Lower leg skin (tissue), 4 donors: ENCODE data around the gene FAM187B. TPM values are rescaled to one million over a fixed set of nuclear protein-coding genes. Genes with fewer than 3 reads are reported as not detected.

Experiments used
- DNase-seq, 2 donors: peaks; one replicate each; pipeline ENCODE4 v3.0.0-alpha.2; 2019; ENCODE audit warnings: low spot score in 2 of 2
- H3K4me3 ChIP-seq: fragments of 200-600 bp; sonication (generic); 2 replicates; pipeline ENCODE4 v1.5.1; 2017; ENCODE audit warnings: mild to moderate bottlenecking, low read depth; ENCODE audit not compliant: poor library complexity, severe bottlenecking
- CTCF ChIP-seq, 3 donors: fragments of 450-650 bp; IDR thresholded peaks; one replicate each; pipeline ENCODE4 v1.5.1; 2016; ENCODE audit warnings: antibody characterized with exemption in 3 of 3, mild to moderate bottlenecking in 3 of 3, moderate library complexity in 2 of 3
- POLR2A ChIP-seq, 2 donors: fragments of 450-650 bp; IDR thresholded peaks; one replicate each; pipeline ENCODE4 v1.6.1; 2016 to 2017; ENCODE audit warnings: antibody characterized with exemption in 2 of 2, mild to moderate bottlenecking in 1 of 2, moderate library complexity in 1 of 2
- WGBS, 2 donors: methylation state at CpG; one replicate each; pipeline ENCODE4 v1.1.5; 2018; 5-methylcytosine and 5-hydroxymethylcytosine counted together
- intact Hi-C: fragments of 100-400 bp; cut with DNase I; formaldehyde crosslinking; loops from one replicate; pipeline ENCODE4 v1.15.0; 2023; ENCODE audit warnings: low total_unique reads
- total RNA-seq, 4 donors: library from RNA; depleted of rRNA; stranded (reverse); fragments of >200 nt; gene quantifications; one replicate each; pipeline ENCODE4 v1.1.0, GENCODE V29; 2016

FAM187B gene
- total RNA-seq, 4 donors from 2014 or later = not detected

- TF ChIP-seq CTCF (IDR thresholded peaks at IDR 0.05) = no peak
- intact Hi-C loops = no loop called here
- 6 to 10% methylated on average over 39 of the region's 39 CpGs for WGBS, 2 donors
- peak overlapping the region; percentile 73 for H3K4me3 ChIP-seq
- peak; percentile 19 to 85 for DNase-seq
These were observed 20.8 kb upstream of the FAM187B start for GRCh38 chr19:35249146-35249847.

GRCh38 chr19:35248310-35249145, 20.0 kb upstream of the FAM187B start, which contains the start of gene LSR:
Gene LSR, plus strand, starts transcription at chr19:35249002. Its CDS starts 21 bp downstream, at chr19:35249023.
- DNase-seq = peak; percentile 70 to 93
- WGBS, 2 donors = 0 to 1% methylated on average over 35 to 41 of the region's 69 CpGs
- H3K4me3 ChIP-seq = peak within 1 kb of the TSS; percentile 73
- intact Hi-C loops = no loop called here
- TF ChIP-seq CTCF (IDR thresholded peaks at IDR 0.05) = peak in 1 of 3 donors; percentile 20
- no peak for TF ChIP-seq POLR2A (IDR thresholded peaks at IDR 0.05)

- 3 to 4% methylated on average over 40 to 41 of the region's 42 CpGs for WGBS, 2 donors
- TF ChIP-seq POLR2A (IDR thresholded peaks at IDR 0.05) = no peak
- TF ChIP-seq CTCF (IDR thresholded peaks at IDR 0.05) = peak in 1 of 3 donors; percentile 6
- peak overlapping the region; percentile 73 for H3K4me3 ChIP-seq
- DNase-seq = peak; percentile 54 to 92
- intact Hi-C loops = no loop called here
These were observed 19.2 kb upstream of the FAM187B start for GRCh38 chr19:35247526-35248309.

- intact Hi-C loops = no loop called here
- no peak overlapping the region for H3K4me3 ChIP-seq
- 69 to 71% methylated on average over 4 of the region's 4 CpGs for WGBS, 2 donors
- no peak for DNase-seq
- TF ChIP-seq CTCF (IDR thresholded peaks at IDR 0.05) (no peak), POLR2A (IDR thresholded peaks at IDR 0.05) (no peak)
These were observed 18.0 kb upstream of the FAM187B start for GRCh38 chr19:35246466-35247092.

- H3K4me3 ChIP-seq = no peak overlapping the region
- no peak for DNase-seq
- WGBS, 2 donors = 91% methylated on average over 1 of the region's 1 CpG
- TF ChIP-seq CTCF (IDR thresholded peaks at IDR 0.05) (no peak), POLR2A (IDR thresholded peaks at IDR 0.05) (no peak)
- intact Hi-C loops = no loop called here
These were observed 12.9 kb upstream of the FAM187B start for GRCh38 chr19:35241417-35241816.
